Right lobe of liver (tissue), 4 donors: Measurements from ENCODE around the gene CYP4F22.

Experiments used
- CTCF ChIP-seq, 4 donors: fragments of 200-600 bp in 3 of 4; fragments of 450-650 bp in 1 of 4; IDR thresholded peaks; one replicate each; pipeline versions ENCODE4 v1.5.1 to v1.8.0; 2016 to 2022; ENCODE audit warnings: antibody characterized with exemption in 4 of 4, mild to moderate bottlenecking in 2 of 4
- POLR2A ChIP-seq: fragments of 450-650 bp; IDR thresholded peaks from one replicate; pipeline ENCODE4 v1.6.1; 2017; ENCODE audit warnings: antibody characterized with exemption, mild to moderate bottlenecking
- donor health status: DM: no; HTN: no; CAD: no.
- donor health status: DM: no; HTN: no; CAD: no.
- donor health status: DM: no; HTN: yes; CAD: no.

DNA sequence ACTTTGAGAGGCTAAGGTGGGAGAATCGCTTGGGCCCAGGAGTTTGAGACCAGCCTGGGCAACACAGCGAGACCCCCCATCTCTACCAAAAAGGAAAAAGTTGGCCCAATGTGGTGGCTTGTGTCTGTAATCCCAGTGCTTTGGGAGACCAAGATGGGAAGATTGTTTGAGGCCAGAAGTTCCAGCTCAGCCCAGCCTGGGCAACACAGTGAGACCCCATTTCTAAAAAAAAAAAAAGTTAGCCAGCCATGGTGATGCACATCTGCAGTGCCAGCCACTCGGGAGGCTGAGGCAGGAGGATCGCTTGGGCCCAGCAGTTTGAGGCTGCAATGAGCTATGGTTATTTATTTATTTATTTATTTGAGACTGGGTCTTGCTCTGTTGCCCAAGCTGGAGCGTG is 41.3 kb downstream of the CYP4F22 start:
- TF ChIP-seq CTCF (IDR thresholded peaks at IDR 0.05), result no peak
- no peak for TF ChIP-seq POLR2A
